HG02798 (cell line): ENCODE data around the gene STK33.

Experiments
- ATAC-seq: cut with Tn5 transposase; IDR thresholded peaks from one replicate; pipeline ENCODE4 v1.9.1; 2021; ENCODE audit warnings: mild to moderate bottlenecking; ENCODE audit not compliant: unreplicated experiment, poor library complexity

The STK33 gene

GRCh38 chr11:8360086-8360828 is 233.8 kb downstream of the STK33 start:
- no peak for ATAC-seq

- no peak for ATAC-seq
Measured at GRCh38 chr11:8359521-8359920, 234.5 kb downstream of the STK33 start.

GRCh38 chr11:8357891-8358566 is 236.0 kb downstream of the STK33 start:
- ATAC-seq = no peak

GRCh38 chr11:8357505-8357888 is 236.5 kb downstream of the STK33 start:
- no peak for ATAC-seq

- no peak for ATAC-seq
Measured at GRCh38 chr11:8356721-8357504, 237.1 kb downstream of the STK33 start.

- ATAC-seq = no peak
Measured at GRCh38 chr11:8356216-8356615, 237.8 kb downstream of the STK33 start.

GRCh38 chr11:8355416-8355742 is 238.6 kb downstream of the STK33 start:
- ATAC-seq = no peak

GRCh38 chr11:8354622-8355415 is 239.2 kb downstream of the STK33 start:
- ATAC-seq = no peak

GRCh38 chr11:8352876-8353505 is 241.0 kb downstream of the STK33 start:
- no peak for ATAC-seq

GRCh38 chr11:8352103-8352875 is 241.7 kb downstream of the STK33 start:
- ATAC-seq = no peak

GRCh38 chr11:8351223-8351622 is 242.8 kb downstream of the STK33 start:
- no peak for ATAC-seq

- no peak for ATAC-seq
Measured at GRCh38 chr11:8347978-8348377, 246.1 kb downstream of the STK33 start.

- ATAC-seq = no peak
Measured at GRCh38 chr11:8346157-8346755, 247.8 kb downstream of the STK33 start.

- no peak for ATAC-seq
Measured at GRCh38 chr11:8345179-8345578, 248.8 kb downstream of the STK33 start.

GRCh38 chr11:8344346-8344745 is 249.7 kb downstream of the STK33 start:
- no peak for ATAC-seq

- ATAC-seq = peak; percentile 93
Measured at GRCh38 chr11:8342821-8343681, 251.0 kb downstream of the STK33 start.

GRCh38 chr11:8341996-8342395 is 252.0 kb downstream of the STK33 start:
- ATAC-seq = no peak
